ENCODE measurements around the gene HVCN1.
"Not testable (repeated sequence)": the region's sequence is repeated elsewhere in the genome, so short reads cannot be mapped to it uniquely, and the experiment has no call there.

HVCN1 gene

GRCh38 chr12:110669193-110669502, 19.8 kb downstream of the HVCN1 start:
- Histone ChIP-seq H3K4me1 (ENCODE audit: control insufficient read depth, insufficient read depth, low read length) (no peaks in the 10 kb centered on the region), H3K4me3 (ENCODE audit: insufficient read depth, low read depth, low read length) (no peak overlapping the region), H3K27ac (ENCODE audit: insufficient read depth, low read depth, low read length, poor library complexity, severe bottlenecking) (no peak overlapping the region), H3K9me3 (ENCODE audit: control insufficient read depth, low read length) (no peaks in the 10 kb centered on the region), H3K27me3 (ENCODE audit: control insufficient read depth, insufficient read depth, low read length, poor library complexity, severe bottlenecking) (no peaks in the 10 kb centered on the region), H3K36me3 (ENCODE audit: control insufficient read depth, insufficient read depth, low read length) (no peaks in the 10 kb centered on the region)
- 86% methylated on average over 5 of the region's 5 CpGs for WGBS, 2 experiments

- Histone ChIP-seq H3K27ac (ENCODE audit: insufficient read depth, low read depth, low read length, poor library complexity, severe bottlenecking) (no peak overlapping the region), H3K4me3 (ENCODE audit: insufficient read depth, low read depth, low read length) (no peak overlapping the region), H3K36me3 (ENCODE audit: control insufficient read depth, insufficient read depth, low read length) (no peaks in the 10 kb centered on the region), H3K27me3 (ENCODE audit: control insufficient read depth, insufficient read depth, low read length, poor library complexity, severe bottlenecking) (no peaks in the 10 kb centered on the region), H3K9me3 (ENCODE audit: control insufficient read depth, low read length) (no peaks in the 10 kb centered on the region), H3K4me1 (ENCODE audit: control insufficient read depth, insufficient read depth, low read length) (no peaks in the 10 kb centered on the region)
- 91 to 92% methylated on average over 12 of the region's 12 CpGs for WGBS, 2 experiments
Observed at GRCh38 chr12:110668480-110669192, 20.3 kb downstream of the HVCN1 start.

- Histone ChIP-seq H3K9me3 (ENCODE audit: control insufficient read depth, low read length) (no peaks in the 10 kb centered on the region), H3K27me3 (ENCODE audit: control insufficient read depth, insufficient read depth, low read length, poor library complexity, severe bottlenecking) (no peaks in the 10 kb centered on the region), H3K4me1 (ENCODE audit: control insufficient read depth, insufficient read depth, low read length) (no peaks in the 10 kb centered on the region), H3K27ac (ENCODE audit: insufficient read depth, low read depth, low read length, poor library complexity, severe bottlenecking) (no peak overlapping the region), H3K4me3 (ENCODE audit: insufficient read depth, low read depth, low read length) (no peak overlapping the region), H3K36me3 (ENCODE audit: control insufficient read depth, insufficient read depth, low read length) (no peaks in the 10 kb centered on the region)
- 94% methylated on average over 3 of the region's 3 CpGs for WGBS, 2 experiments
Observed at GRCh38 chr12:110667671-110668070, 21.2 kb downstream of the HVCN1 start.

GRCh38 chr12:110666892-110667291, 22.0 kb downstream of the HVCN1 start:
- H3K27ac ChIP-seq (ENCODE audit: insufficient read depth, low read depth, low read length, poor library complexity, severe bottlenecking): no peak overlapping the region
- no peaks in the 10 kb centered on the region for H3K4me1 ChIP-seq (ENCODE audit: control insufficient read depth, insufficient read depth, low read length)
- no peaks in the 10 kb centered on the region for H3K36me3 ChIP-seq (ENCODE audit: control insufficient read depth, insufficient read depth, low read length)
- no peak overlapping the region for H3K4me3 ChIP-seq (ENCODE audit: insufficient read depth, low read depth, low read length)
- WGBS, 2 experiments: 91 to 93% methylated on average over 6 of the region's 6 CpGs
- no peaks in the 10 kb centered on the region for H3K9me3 ChIP-seq (ENCODE audit: control insufficient read depth, low read length)
- H3K27me3 ChIP-seq (ENCODE audit: control insufficient read depth, insufficient read depth, low read length, poor library complexity, severe bottlenecking): no peaks in the 10 kb centered on the region

- Histone ChIP-seq H3K36me3 (ENCODE audit: control insufficient read depth, insufficient read depth, low read length) (no peaks in the 10 kb centered on the region), H3K27me3 (ENCODE audit: control insufficient read depth, insufficient read depth, low read length, poor library complexity, severe bottlenecking) (no peaks in the 10 kb centered on the region), H3K4me1 (ENCODE audit: control insufficient read depth, insufficient read depth, low read length) (no peaks in the 10 kb centered on the region), H3K9me3 (ENCODE audit: control insufficient read depth, low read length) (no peaks in the 10 kb centered on the region), H3K27ac (ENCODE audit: insufficient read depth, low read depth, low read length, poor library complexity, severe bottlenecking) (no peak overlapping the region), H3K4me3 (ENCODE audit: insufficient read depth, low read depth, low read length) (no peak overlapping the region)
- 87% methylated on average over 23 of the region's 23 CpGs for WGBS, 2 experiments
Observed at GRCh38 chr12:110661337-110661972, 27.5 kb downstream of the HVCN1 start.

GRCh38 chr12:110658878-110659277, 30.0 kb downstream of the HVCN1 start:
- Histone ChIP-seq H3K27ac (ENCODE audit: insufficient read depth, low read depth, low read length, poor library complexity, severe bottlenecking) (no peak overlapping the region), H3K4me1 (ENCODE audit: control insufficient read depth, insufficient read depth, low read length) (no peaks in the 10 kb centered on the region), H3K27me3 (ENCODE audit: control insufficient read depth, insufficient read depth, low read length, poor library complexity, severe bottlenecking) (no peaks in the 10 kb centered on the region), H3K4me3 (ENCODE audit: insufficient read depth, low read depth, low read length) (no peak overlapping the region), H3K9me3 (ENCODE audit: control insufficient read depth, low read length) (no peaks in the 10 kb centered on the region), H3K36me3 (ENCODE audit: control insufficient read depth, insufficient read depth, low read length) (no peaks in the 10 kb centered on the region)
- 94 to 95% methylated on average over 3 of the region's 3 CpGs for WGBS, 2 experiments

- no peaks in the 10 kb centered on the region for H3K36me3 ChIP-seq (ENCODE audit: control insufficient read depth, insufficient read depth, low read length)
- 89 to 96% methylated on average over 9 of the region's 9 CpGs for WGBS, 2 experiments
- no peaks in the 10 kb centered on the region for H3K9me3 ChIP-seq (ENCODE audit: control insufficient read depth, low read length)
- H3K27ac ChIP-seq (ENCODE audit: insufficient read depth, low read depth, low read length, poor library complexity, severe bottlenecking): no peak overlapping the region
- no peak overlapping the region for H3K4me3 ChIP-seq (ENCODE audit: insufficient read depth, low read depth, low read length)
- H3K4me1 ChIP-seq (ENCODE audit: control insufficient read depth, insufficient read depth, low read length): no peaks in the 10 kb centered on the region
- H3K27me3 ChIP-seq (ENCODE audit: control insufficient read depth, insufficient read depth, low read length, poor library complexity, severe bottlenecking): no peaks in the 10 kb centered on the region
Observed at GRCh38 chr12:110658242-110658641, 30.7 kb downstream of the HVCN1 start.

- Histone ChIP-seq H3K36me3 (ENCODE audit: control insufficient read depth, insufficient read depth, low read length) (no peaks in the 10 kb centered on the region), H3K4me1 (ENCODE audit: control insufficient read depth, insufficient read depth, low read length) (no peaks in the 10 kb centered on the region), H3K4me3 (ENCODE audit: insufficient read depth, low read depth, low read length) (no peak overlapping the region), H3K27ac (ENCODE audit: insufficient read depth, low read depth, low read length, poor library complexity, severe bottlenecking) (no peak overlapping the region), H3K27me3 (ENCODE audit: control insufficient read depth, insufficient read depth, low read length, poor library complexity, severe bottlenecking) (no peaks in the 10 kb centered on the region), H3K9me3 (ENCODE audit: control insufficient read depth, low read length) (no peaks in the 10 kb centered on the region)
- 95% methylated on average over 9 of the region's 9 CpGs for WGBS, 2 experiments
Observed at GRCh38 chr12:110657747-110658146, 31.2 kb downstream of the HVCN1 start.

- WGBS, 2 experiments: 90 to 91% methylated on average over 11 of the region's 11 CpGs
Observed at GRCh38 chr12:110656071-110656655, 32.8 kb downstream of the HVCN1 start.

GRCh38 chr12:110654238-110654637, 34.7 kb downstream of the HVCN1 start:
- not testable (repeated sequence) for H3K27me3 ChIP-seq (ENCODE audit: control insufficient read depth, insufficient read depth, low read length, poor library complexity, severe bottlenecking); H3K4me3 ChIP-seq (ENCODE audit: insufficient read depth, low read depth, low read length); H3K9me3 ChIP-seq (ENCODE audit: control insufficient read depth, low read length); H3K4me1 ChIP-seq (ENCODE audit: control insufficient read depth, insufficient read depth, low read length); H3K36me3 ChIP-seq (ENCODE audit: control insufficient read depth, insufficient read depth, low read length); H3K27ac ChIP-seq (ENCODE audit: insufficient read depth, low read depth, low read length, poor library complexity, severe bottlenecking)
- WGBS, 2 experiments: 83 to 89% methylated on average over 9 to 10 of the region's 10 CpGs

More at GRCh38 chr12:110656071-110656655, 32.8 kb downstream of the HVCN1 start:
- Histone ChIP-seq H3K9me3 (ENCODE audit: control insufficient read depth, low read length) (no peaks in the 10 kb centered on the region), H3K27me3 (ENCODE audit: control insufficient read depth, insufficient read depth, low read length, poor library complexity, severe bottlenecking) (no peaks in the 10 kb centered on the region), H3K27ac (ENCODE audit: insufficient read depth, low read depth, low read length, poor library complexity, severe bottlenecking) (no peak overlapping the region), H3K4me3 (ENCODE audit: insufficient read depth, low read depth, low read length) (no peak overlapping the region), H3K4me1 (ENCODE audit: control insufficient read depth, insufficient read depth, low read length) (no peaks in the 10 kb centered on the region), H3K36me3 (ENCODE audit: control insufficient read depth, insufficient read depth, low read length) (no peaks in the 10 kb centered on the region)
